Measurements from ENCODE around the gene RAB9B. TPM values are rescaled to one million over a fixed set of nuclear protein-coding genes. Genes with fewer than 3 reads are reported as not detected.

The RAB9B gene
- total RNA-seq, 1 donor, result 1.1 TPM

DNA sequence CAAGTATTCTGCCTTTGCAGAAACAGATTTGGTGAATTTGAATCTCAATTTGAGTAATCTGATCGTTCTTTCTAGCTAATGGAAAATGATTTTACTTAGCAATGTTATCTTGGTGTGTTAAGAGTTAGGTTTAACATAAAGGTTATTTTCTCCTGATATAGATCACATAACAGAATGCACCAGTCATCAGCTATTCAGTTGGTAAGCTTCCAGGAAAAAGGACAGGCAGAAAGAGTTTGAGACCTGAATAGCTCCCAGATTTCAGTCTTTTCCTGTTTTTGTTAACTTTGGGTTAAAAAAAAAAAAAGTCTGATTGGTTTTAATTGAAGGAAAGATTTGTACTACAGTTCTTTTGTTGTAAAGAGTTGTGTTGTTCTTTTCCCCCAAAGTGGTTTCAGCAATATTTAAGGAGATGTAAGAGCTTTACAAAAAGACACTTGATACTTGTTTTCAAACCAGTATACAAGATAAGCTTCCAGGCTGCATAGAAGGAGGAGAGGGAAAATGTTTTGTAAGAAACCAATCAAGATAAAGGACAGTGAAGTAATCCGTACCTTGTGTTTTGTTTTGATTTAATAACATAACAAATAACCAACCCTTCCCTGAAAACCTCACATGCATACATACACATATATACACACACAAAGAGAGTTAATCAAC is 40.1 kb downstream of the RAB9B start:
- H3K9me3 ChIP-seq (ENCODE audit: low read depth, low read length), result no peaks in the 10 kb centered on the region
- TF ChIP-seq, protein P1, sequence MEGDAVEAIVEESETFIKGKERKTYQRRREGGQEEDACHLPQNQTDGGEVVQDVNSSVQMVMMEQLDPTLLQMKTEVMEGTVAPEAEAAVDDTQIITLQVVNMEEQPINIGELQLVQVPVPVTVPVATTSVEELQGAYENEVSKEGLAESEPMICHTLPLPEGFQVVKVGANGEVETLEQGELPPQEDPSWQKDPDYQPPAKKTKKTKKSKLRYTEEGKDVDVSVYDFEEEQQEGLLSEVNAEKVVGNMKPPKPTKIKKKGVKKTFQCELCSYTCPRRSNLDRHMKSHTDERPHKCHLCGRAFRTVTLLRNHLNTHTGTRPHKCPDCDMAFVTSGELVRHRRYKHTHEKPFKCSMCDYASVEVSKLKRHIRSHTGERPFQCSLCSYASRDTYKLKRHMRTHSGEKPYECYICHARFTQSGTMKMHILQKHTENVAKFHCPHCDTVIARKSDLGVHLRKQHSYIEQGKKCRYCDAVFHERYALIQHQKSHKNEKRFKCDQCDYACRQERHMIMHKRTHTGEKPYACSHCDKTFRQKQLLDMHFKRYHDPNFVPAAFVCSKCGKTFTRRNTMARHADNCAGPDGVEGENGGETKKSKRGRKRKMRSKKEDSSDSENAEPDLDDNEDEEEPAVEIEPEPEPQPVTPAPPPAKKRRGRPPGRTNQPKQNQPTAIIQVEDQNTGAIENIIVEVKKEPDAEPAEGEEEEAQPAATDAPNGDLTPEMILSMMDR (IDR thresholded peaks at IDR 0.05; ENCODE audit: extremely low read depth, low read depth, low read length), result no peak
- H4K20me1 ChIP-seq (ENCODE audit: insufficient read depth, low read length), result no peaks in the 10 kb centered on the region
- peaks cover 19% of the 10 kb centered on the region for H3K4me1 ChIP-seq (ENCODE audit: insufficient read depth, low read length)
- H2AFZ ChIP-seq (ENCODE audit: low read length), result no peak overlapping the region
- no peaks in the 10 kb centered on the region for H3K36me3 ChIP-seq (ENCODE audit: insufficient read depth, low read length)
- no peak overlapping the region for H3K27ac ChIP-seq (ENCODE audit: low read depth, low read length)
- DNase-seq (ENCODE audit: insufficient read length, low spot score, missing footprints), result no peak
- H3K79me2 ChIP-seq (ENCODE audit: insufficient read depth, low read length), result no peaks in the 10 kb centered on the region
- H3K4me3 ChIP-seq (ENCODE audit: insufficient read depth, low read length), result no peak overlapping the region
- H3K4me2 ChIP-seq (ENCODE audit: insufficient read depth, low read length), result no peak overlapping the region
- H3K27me3 ChIP-seq (ENCODE audit: insufficient read depth, low read length), result peaks cover 22% of the 10 kb centered on the region

DNA sequence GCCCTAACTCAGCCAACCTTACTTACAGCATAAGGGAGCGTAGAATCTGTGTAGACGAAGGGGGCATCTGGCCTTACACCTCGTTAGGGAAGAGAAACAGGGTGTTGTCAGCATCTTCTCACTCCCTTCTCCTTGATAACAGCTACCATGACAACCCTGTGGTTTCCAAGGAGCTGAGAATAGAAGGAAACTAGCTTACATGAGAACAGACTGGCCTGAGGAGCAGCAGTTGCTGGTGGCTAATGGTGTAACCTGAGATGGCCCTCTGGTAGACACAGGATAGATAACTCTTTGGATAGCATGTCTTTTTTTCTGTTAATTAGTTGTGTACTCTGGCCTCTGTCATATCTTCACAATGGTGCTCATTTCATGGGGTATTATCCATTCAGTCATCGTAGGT is 40.8 kb downstream of the RAB9B start:
- Histone ChIP-seq H3K4me1 (ENCODE audit: insufficient read depth, low read length) (peaks cover 19% of the 10 kb centered on the region), H3K9me3 (ENCODE audit: low read depth, low read length) (no peaks in the 10 kb centered on the region), H3K79me2 (ENCODE audit: insufficient read depth, low read length) (no peaks in the 10 kb centered on the region), H3K4me2 (ENCODE audit: insufficient read depth, low read length) (no peak overlapping the region), H4K20me1 (ENCODE audit: insufficient read depth, low read length) (no peaks in the 10 kb centered on the region), H3K36me3 (ENCODE audit: insufficient read depth, low read length) (no peaks in the 10 kb centered on the region), H3K27me3 (ENCODE audit: insufficient read depth, low read length) (peaks cover 25% of the 10 kb centered on the region), H3K4me3 (ENCODE audit: insufficient read depth, low read length) (no peak overlapping the region), H3K27ac (ENCODE audit: low read depth, low read length) (no peak overlapping the region), H2AFZ (ENCODE audit: low read length) (no peak overlapping the region)
- TF ChIP-seq, protein P1 (IDR thresholded peaks at IDR 0.05; ENCODE audit: extremely low read depth, low read depth, low read length), result no peak
- DNase-seq (ENCODE audit: insufficient read length, low spot score, missing footprints), result no peak

DNA sequence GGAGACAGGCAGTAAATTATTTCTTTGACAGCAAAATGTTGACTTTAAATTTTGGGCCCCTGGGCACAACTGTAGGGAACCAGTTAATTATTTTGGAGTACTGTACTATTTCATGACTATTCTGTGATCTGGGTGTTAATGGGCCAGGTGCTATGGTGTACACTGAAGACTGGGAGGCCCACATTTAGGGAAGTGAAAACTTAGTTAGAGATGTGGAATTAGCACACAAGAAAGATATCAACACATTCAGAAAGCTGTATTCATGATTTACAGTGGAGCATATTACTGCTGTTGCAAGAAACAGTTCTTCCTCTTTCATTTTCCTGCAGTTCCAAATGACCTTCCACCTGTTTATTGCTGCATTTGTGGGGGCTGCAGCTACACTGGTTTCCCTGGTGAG is 43.1 kb downstream of the RAB9B start:
- Histone ChIP-seq H2AFZ (ENCODE audit: low read length) (no peak overlapping the region), H3K27me3 (ENCODE audit: insufficient read depth, low read length) (peaks cover 36% of the 10 kb centered on the region), H3K79me2 (ENCODE audit: insufficient read depth, low read length) (no peaks in the 10 kb centered on the region), H3K4me3 (ENCODE audit: insufficient read depth, low read length) (no peak overlapping the region), H3K27ac (ENCODE audit: low read depth, low read length) (no peak overlapping the region), H3K4me2 (ENCODE audit: insufficient read depth, low read length) (no peak overlapping the region), H3K36me3 (ENCODE audit: insufficient read depth, low read length) (no peaks in the 10 kb centered on the region), H3K9me3 (ENCODE audit: low read depth, low read length) (no peaks in the 10 kb centered on the region), H3K4me1 (ENCODE audit: insufficient read depth, low read length) (peaks cover 12% of the 10 kb centered on the region), H4K20me1 (ENCODE audit: insufficient read depth, low read length) (no peaks in the 10 kb centered on the region)
- no peak for DNase-seq (ENCODE audit: insufficient read length, low spot score, missing footprints)
- TF ChIP-seq, protein P1 (IDR thresholded peaks at IDR 0.05; ENCODE audit: extremely low read depth, low read depth, low read length), result no peak

DNA sequence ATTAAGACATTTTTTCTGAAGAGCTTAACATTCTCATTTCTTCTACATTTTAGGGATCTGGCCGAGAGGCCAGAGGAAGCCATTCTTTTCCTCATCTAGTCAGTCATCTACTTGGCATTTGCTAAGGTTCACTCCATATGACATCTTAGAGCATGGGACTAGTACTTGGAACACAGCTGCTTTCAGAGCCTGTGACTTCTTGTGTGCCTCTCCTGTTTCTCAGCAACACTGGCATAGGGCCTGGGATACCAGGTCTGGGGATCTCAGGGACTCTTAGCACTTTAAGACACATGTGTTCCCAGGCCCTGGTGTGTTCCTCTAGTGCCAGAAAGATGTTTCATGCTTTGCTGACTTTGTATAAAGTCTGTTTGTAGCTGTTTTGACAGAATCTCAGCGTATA is 48.1 kb downstream of the RAB9B start:
- TF ChIP-seq, protein P1 (IDR thresholded peaks at IDR 0.05; ENCODE audit: extremely low read depth, low read depth, low read length), result no peak
- no peak overlapping the region for H3K27ac ChIP-seq (ENCODE audit: low read depth, low read length)
- no peaks in the 10 kb centered on the region for H3K9me3 ChIP-seq (ENCODE audit: low read depth, low read length)
- H3K79me2 ChIP-seq (ENCODE audit: insufficient read depth, low read length), result no peaks in the 10 kb centered on the region
- no peaks in the 10 kb centered on the region for H4K20me1 ChIP-seq (ENCODE audit: insufficient read depth, low read length)
- H3K4me3 ChIP-seq (ENCODE audit: insufficient read depth, low read length), result no peak overlapping the region
- no peak overlapping the region for H2AFZ ChIP-seq (ENCODE audit: low read length)
- H3K4me2 ChIP-seq (ENCODE audit: insufficient read depth, low read length), result no peak overlapping the region
- H3K36me3 ChIP-seq (ENCODE audit: insufficient read depth, low read length), result no peaks in the 10 kb centered on the region
- no peak for DNase-seq (ENCODE audit: insufficient read length, low spot score, missing footprints)
- H3K27me3 ChIP-seq (ENCODE audit: insufficient read depth, low read length), result peaks cover 44% of the 10 kb centered on the region
- H3K4me1 ChIP-seq (ENCODE audit: insufficient read depth, low read length), result no peaks in the 10 kb centered on the region
